Measurements from ENCODE around the gene COQ8A.
"Not testable (repeated sequence)": the region's sequence is repeated elsewhere in the genome, so short reads cannot be mapped to it uniquely, and the experiment has no call there.

Gene COQ8A

DNA sequence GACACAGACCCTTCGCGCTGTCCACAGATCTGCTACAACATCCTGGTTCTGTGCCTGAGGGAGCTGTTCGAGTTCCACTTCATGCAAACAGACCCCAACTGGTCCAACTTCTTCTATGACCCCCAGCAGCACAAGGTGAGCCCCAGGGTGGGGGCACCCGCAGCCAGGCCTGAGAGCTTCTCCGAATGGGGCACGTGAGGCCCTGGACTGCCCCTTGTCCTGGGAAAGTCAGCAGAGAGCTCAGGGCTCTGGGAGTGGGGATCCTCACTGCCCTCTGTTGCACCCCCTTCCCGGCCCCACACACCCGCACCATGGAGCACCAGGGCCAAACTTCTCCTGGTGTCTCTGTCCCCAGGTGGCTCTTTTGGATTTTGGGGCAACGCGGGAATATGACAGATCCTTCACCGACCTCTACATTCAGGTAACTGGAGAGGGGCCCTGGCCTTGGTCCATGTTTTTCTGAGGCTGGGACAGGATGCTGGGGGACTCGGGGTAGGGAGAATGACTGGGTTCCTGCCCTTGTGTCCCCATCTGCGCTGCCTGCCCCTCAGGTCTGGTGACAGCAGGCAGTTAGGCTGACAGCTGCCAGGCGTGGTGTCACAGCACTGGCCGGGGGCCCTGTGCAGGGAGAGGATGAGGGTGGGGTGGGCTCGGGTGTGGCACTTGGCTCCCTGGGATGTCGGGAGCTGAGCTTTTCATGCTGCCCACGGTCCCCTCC, 44.6 kb downstream of the COQ8A start:
- no peak for DNase-seq (ENCODE audit: low read depth in 2 of 2)

- no peak for DNase-seq (ENCODE audit: low read depth in 2 of 2)
These were observed 45.2 kb downstream of the COQ8A start for GRCh38 chr1:226985239-226985838.

- no peak for DNase-seq (ENCODE audit: low read depth in 2 of 2)
These were observed 45.9 kb downstream of the COQ8A start for GRCh38 chr1:226985839-226986463.

- no peak for DNase-seq (ENCODE audit: low read depth in 2 of 2)
These were observed 46.5 kb downstream of the COQ8A start for GRCh38 chr1:226986496-226987178.

- DNase-seq (ENCODE audit: low read depth in 2 of 2), result no peak
These were observed 47.1 kb downstream of the COQ8A start for GRCh38 chr1:226987179-226987536.

- no peak for DNase-seq (ENCODE audit: low read depth in 2 of 2)
These were observed 47.7 kb downstream of the COQ8A start for GRCh38 chr1:226987623-226988333.

DNA sequence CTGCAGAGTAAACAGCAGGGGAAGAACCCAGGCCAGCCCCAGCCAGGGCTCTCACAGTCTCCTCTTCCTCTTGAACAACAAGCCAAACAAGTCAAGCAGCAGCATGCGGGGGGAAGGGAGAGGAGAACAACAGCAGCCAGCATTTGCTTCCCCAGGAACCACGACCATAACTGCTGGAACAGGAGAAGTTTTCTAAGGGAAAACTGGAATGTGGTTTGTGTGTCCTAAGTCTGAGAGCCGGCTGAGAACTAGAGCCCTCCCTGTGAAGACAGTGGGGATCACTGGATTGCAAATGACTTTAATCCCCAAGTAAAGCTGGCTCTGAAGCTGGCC, 48.2 kb downstream of the COQ8A start:
- no peak for DNase-seq (ENCODE audit: low read depth in 2 of 2)

GRCh38 chr1:226989085-226989920, 49.2 kb downstream of the COQ8A start:
- DNase-seq (ENCODE audit: low read depth in 2 of 2), result no peak

DNA sequence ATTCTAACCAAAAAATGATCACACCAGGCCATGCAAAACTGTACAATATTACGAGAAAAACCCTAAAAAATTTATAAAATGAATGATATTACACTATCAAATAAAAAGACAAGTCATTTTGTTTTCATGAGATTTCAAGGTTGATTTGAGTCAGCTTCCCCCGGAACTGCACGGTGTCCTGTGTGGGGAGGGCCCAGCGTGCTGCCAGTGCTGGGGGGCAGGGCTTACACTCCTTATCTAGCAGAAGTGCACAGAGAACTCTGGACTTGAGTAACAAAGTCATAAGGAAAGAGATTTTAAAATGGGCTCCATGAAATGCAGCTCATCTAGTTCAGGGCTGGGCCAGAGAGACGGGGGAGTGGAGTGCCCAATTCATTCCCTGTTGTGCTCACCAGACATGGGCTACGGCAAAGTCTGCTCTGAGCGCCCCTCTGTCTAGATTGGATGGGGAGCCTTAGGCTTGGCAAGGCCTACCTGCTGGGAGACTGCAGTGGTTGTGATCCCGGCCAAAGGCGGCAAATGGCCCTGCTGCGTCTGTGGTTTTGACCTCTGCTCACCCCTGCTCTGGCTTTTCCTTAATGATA, 50.1 kb downstream of the COQ8A start:
- DNase-seq (ENCODE audit: low read depth in 2 of 2), result peak in 1 of 2 donors; percentile 13

- no peak for DNase-seq (ENCODE audit: low read depth in 2 of 2)
These were observed 51.8 kb downstream of the COQ8A start for GRCh38 chr1:226991920-226992319.

DNA sequence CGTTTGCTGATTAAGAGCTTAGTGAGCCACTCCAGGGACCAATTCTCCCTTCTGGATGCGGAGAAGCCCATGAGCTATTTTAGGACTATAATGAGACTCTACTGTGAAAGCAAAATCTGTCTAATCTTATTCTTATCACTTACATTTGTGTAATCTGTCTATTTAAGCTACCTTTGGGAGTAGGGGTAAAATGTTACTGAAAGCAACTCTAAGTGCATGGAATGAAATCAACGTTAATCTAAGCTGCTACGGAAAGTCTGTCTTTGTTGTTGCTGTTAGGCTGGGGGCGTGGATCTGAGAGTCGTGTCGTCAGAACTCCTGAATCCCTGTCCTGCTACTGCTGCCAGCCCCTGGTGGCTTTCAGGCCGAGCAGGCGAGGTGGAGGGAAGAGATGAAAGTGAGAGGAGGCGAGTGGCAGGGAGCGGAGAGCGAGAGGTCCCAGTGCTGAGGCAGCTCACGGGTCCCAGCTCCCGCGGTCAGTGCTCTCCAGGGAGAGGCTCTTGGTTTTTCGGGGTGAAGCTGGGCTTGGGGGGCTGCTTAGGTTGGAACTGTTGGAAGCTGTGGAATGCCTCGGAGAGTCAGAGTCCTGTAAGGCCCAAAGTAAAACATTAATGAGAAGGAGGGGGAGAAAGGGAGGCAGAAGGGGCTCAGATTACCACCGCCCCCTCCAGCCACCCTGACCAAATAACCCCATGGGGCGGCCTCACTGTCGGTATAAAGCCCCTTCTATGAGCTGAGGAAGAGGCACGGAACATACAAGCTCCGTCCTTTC, 53.9 kb downstream of the COQ8A start:
- DNase-seq (ENCODE audit: low read depth in 2 of 2), result no peak

GRCh38 chr1:226994586-226995364, 54.7 kb downstream of the COQ8A start:
- DNase-seq (ENCODE audit: low read depth in 2 of 2), result no peak

DNA sequence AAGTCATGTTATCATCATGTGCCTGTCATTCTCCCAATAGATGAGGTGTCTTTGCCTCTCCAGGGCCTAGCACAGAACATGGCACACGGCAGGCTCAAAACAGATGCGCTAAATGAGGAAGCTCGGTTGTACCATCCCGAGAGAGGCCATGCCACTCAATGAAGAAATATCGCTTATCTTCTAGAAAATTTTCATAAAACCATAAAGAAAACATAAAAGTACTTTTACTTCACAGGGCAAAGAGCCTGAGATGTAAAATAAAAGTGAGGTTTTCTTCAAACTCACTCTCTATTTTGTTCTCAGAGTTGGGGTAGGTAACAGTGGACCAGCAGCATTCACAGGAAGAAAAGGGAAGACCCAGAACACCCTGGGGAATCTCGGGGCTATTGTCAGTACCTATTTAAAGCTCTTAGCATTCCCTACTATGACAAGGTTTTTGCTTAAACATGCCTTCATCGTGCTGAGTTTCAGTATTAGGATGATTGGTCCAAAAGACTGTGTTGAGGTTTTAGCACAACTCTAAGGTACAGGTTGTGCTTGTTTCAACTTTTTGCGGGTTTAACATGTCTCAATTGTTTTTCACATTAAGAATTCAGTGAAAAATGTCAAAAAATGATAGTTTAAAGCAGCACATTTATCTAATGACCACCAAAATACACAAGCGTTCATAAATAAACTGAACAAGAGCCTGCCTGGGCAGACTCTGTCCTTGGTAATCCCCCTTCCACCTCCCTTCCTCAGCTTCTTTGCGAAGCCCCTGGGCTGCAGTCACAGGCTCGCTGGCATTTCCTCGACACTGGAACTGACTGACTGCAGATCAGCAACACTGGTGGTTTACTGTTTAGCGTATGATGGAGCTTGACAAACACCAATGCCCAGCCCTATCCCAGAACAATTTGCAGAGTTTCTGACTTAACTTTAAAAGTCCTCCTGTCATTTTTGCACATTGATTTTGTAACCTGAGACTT, 55.6 kb downstream of the COQ8A start:
- DNase-seq (ENCODE audit: low read depth in 2 of 2), result no peak

DNA sequence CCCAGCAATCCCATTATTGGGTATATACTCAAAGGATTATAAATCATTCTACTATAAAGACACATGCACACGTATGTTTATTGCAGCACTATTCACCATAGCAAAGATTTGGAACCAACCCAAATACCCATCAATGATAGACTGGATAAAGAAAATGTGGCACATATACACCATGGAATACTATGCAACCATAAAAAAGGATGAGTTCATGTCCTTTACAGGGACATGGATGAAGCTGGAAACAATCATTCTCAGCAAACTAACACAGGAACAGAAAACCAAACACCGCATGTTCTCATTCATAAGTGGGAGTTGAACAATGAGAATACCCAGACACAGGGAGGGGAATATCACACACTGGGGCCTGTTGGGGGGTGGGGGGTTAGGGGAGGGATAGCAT, 59.5 kb downstream of the COQ8A start:
- not testable (repeated sequence) for DNase-seq (ENCODE audit: low read depth in 2 of 2)

- no peak for DNase-seq (ENCODE audit: low read depth in 2 of 2)
These were observed 62.5 kb downstream of the COQ8A start for GRCh38 chr1:227002531-227003049.

- no peak for DNase-seq (ENCODE audit: low read depth in 2 of 2)
These were observed 63.1 kb downstream of the COQ8A start for GRCh38 chr1:227003165-227003564.

- DNase-seq (ENCODE audit: low read depth in 2 of 2), result no peak
These were observed 64.7 kb downstream of the COQ8A start for GRCh38 chr1:227004796-227005195.

DNA sequence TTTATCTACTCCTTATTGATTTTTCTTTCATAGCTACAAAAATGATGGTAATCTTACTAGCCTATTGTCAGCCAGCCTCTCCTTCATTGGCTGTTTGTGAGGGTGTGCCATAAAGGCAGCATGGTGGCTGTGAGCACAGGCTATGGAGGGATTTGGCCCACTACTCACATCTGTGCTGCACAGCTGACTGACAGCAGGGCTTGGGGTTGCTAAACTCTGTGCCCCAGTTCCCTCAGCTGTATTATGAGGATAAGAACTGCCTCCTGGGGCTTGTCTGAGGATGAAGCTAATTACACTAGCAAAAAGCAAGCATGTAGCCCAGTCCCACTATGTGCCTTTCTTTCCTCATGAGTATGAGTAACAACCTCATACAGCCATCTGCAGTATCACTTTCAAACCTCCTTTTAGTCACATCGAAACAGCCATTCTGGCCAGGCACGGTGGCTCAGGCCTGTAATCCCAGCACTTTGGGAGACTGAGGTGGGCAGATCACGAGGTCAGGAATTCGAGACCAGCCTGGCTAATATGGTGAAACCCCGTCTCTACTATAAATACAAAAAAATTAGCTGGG, 66.2 kb downstream of the COQ8A start:
- DNase-seq (ENCODE audit: low read depth in 2 of 2), result no peak

Measured in stimulated activated CD4-positive, alpha-beta T cell treated with anti-CD3 and anti-CD28 coated beads, Interleukin-1b, Interleukin-23, amount 100 ng/mL, for 1 hour (primary cell).